Brain pericyte (primary cell): Measurements from ENCODE around the gene AZGP1.
A peak's percentile ranks its signal among the peaks of the same experiment; 100 is the strongest.
"Not testable (repeated sequence)": the region's sequence is repeated elsewhere in the genome, so short reads cannot be mapped to it uniquely, and the experiment has no call there.

Experiments used
- DNase-seq: peaks from one replicate; pipeline ENCODE4 v3.0.0-alpha.2; 2012; ENCODE audit warnings: low read depth, low spot score

The AZGP1 gene

DNA sequence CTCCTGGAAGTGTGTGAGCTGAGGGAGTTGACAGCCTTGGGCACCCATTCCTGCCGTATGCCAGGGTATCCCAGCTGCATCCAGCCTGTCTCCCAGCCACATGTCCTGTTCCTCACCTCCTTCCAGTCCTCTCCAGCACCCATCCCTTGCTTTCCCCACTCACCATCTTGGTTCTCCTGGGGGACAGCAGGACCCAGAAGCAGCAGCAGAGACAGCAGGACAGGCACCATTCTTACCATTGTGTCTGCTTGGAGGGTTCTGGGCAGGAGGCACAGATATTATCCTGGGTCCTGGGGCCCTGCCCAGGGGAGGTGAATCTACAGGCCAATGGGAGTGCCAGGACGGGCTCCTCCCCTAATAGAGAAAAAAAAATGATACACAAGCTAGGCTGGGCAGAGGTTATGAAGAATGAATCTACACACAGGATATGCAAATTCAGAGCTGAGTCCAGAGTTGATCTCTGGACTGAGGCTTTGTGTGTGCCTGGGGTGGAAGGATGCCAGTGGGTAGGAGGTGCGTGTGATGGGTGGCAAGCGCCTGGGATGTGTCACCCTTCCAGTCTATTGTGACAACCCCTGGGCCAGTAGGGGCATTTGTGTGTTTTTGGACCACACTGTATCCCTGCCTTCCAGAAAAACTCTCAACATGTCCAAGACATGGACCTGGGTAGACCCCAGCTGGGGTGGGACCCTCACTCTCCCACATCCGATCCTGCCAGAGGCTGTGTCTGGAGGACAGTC, at the start of gene AZGP1:
Gene AZGP1 (minus strand): TSS at position 250 of the 740 bp plus-strand sequence. CDS start 11 bp downstream, at position 239.
- no peak for DNase-seq

- no peak for DNase-seq
These were observed 48.3 kb upstream of the AZGP1 start for GRCh38 chr7:100024020-100024619.

GRCh38 chr7:100023526-100023925, 47.7 kb upstream of the AZGP1 start:
- DNase-seq, result no peak

- DNase-seq, result no peak
These were observed 46.8 kb upstream of the AZGP1 start for GRCh38 chr7:100022621-100023020.

GRCh38 chr7:100021297-100021696, 45.5 kb upstream of the AZGP1 start:
- DNase-seq, result no peak

DNA sequence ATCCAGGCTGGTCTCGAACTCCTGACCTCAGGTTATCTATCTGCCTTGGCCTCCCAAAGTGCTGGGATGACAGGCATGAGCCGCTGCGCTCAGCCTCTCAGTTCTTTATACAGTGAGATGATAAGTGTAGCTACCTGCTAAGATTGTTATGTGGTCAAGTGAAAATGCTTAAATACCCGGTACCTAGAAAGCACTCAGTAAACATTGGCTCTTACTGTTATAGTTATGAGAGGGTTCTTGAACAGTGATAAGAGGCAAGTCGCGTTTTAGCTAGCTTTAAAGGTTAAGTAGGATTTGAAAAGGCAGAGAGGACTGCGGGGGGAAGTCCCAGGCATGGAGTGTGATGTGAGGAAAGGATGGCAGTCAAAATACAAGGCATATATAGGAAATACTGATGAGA, 44.1 kb upstream of the AZGP1 start:
- no peak for DNase-seq

GRCh38 chr7:100017875-100018274, 42.0 kb upstream of the AZGP1 start:
- no peak for DNase-seq

GRCh38 chr7:100017300-100017699, 41.5 kb upstream of the AZGP1 start:
- DNase-seq, result no peak

GRCh38 chr7:100016215-100016901, 40.5 kb upstream of the AZGP1 start:
- DNase-seq, result no peak

DNA sequence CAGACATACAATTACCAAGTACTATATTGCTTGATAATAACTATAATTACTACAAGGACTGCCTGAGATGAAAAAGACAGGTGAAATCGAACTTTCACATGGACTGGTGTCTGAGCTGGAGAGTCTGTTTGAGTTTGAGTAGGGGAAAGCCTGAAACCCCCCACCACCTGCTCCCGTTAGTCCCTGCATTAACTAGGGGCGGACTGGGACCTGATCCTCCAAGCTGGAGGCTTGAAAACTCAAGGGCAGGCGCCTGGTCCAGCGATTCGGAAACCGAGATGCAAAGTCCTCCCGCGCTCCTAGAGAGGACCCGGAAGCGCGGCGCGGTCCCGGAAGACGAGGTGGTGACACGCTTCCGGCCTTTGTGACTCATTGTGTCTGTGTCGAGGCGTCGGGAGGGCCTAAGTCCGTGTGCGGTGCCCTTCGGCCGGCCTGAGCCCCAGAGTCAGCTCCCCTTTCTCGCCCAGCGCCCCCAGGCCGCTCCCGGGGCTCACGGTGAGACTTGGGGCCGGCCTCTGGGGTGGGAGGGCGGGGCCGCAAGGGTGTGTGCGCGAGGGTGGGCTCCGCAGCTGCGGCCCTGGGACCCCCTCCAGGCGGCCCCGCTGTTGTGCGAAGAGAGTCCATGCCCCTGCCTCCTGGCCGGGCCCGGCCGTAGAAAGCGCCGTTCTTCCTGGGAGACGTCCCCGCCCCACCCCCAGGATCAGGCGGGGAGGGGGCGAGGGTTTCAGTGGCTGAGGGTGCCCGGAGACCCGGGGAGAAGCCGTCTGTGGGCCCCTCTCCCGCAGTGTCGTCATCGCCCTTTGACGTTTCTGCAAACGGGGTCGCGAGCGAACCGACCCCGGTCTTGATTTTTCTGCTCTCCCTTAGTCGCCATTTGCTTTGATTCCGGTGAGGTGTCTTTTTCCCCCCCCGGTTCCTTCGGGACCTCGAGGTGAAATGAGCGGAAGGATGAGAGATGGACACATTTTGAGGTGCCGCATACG, 39.7 kb upstream of the AZGP1 start, which contains the start of gene ZKSCAN1:
Gene ZKSCAN1 (plus strand): TSS at position 365 of the 983 bp plus-strand sequence. CDS start 7,911 bp downstream, outside the sequence.
- peak; percentile 69 for DNase-seq

- no peak for DNase-seq
These were observed 37.5 kb upstream of the AZGP1 start for GRCh38 chr7:100013328-100013676.

DNA sequence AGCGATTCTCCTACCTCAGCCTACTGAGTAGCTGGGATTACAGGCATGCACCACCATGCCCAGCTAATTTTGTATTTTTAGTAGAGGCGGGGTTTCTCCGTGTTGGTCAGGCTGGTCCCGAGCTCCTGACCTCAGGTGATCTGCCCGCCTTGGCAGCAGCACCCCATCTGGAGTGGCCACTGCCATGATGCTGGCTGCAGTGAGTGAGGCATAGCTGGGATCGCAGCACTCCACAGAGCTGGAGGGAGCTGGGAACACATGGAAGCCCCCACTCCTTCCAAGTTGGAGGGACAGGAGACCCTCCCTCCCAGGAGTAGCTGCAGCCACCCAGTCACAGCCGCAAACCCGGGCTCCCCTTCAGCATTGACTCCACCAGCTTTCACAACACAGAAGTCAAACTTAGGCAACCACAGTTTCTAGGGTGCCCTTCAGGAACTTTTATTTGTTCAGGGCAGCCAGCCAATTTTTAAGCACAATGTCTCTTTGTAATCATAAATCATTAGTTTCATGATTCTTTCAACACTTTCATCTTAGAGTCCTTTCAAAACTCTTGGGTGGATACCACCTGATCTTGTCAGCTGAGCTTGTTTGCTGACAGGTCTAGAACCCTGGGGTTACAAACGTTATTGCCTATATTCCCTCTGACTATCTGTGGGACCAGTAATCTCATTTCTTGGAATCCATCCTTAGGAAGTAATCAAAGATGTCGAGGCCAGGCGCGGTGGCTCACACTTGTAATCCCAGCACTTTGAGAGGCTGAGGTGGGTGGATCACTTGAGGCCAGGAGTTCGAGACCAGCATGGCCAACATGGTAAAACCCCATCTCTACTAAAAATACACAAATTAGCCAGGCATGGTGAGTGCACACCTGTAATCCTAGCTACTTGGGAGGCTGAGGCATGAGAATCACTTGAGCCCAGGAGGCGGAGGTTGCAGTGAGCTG, 36.8 kb upstream of the AZGP1 start:
- DNase-seq, result not testable (repeated sequence)

DNA sequence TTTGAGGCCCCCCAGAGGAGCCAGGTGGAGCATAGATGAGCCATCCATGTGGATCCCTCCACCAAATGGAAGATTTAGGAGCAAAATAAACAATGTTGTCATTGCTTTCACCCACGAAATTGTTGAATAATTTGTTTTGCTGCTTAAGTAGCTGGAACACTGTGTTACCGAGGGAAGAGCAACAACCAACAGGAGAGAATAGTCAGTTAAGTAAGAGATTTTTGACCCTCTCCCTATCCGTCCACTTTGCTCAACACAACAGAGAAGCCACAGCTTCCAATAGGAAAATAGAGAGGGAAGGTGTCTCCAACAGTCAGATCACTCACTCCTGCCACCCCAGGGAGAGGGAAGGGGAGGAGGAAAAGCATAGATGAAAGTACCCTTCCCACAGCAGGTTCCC, 35.7 kb upstream of the AZGP1 start:
- no peak for DNase-seq

DNA sequence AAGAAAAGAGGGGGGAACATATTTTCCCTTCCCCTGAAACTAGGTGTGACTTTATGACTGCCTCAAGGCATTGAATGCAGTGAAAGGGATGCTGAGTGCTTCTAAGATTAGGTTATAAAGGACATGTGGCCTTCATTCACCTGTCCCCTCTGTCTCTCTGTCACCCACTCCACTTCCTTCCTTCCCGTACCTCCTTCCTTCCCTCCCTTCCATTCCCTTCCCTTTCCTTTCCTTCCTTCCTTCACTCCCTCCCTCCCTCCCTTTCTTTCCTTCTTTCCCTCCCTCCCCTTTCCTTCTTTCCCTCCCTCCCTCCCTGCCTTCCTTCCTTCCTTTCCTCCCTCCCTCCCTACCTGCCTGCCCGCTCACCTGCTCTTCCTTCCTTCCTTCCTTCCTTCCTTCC, 35.1 kb upstream of the AZGP1 start:
- DNase-seq, result no peak

- not testable (repeated sequence) for DNase-seq
These were observed 34.1 kb upstream of the AZGP1 start for GRCh38 chr7:100009952-100010351.

GRCh38 chr7:100008525-100008924, 32.7 kb upstream of the AZGP1 start:
- DNase-seq, result no peak

- no peak for DNase-seq
These were observed 32.1 kb upstream of the AZGP1 start for GRCh38 chr7:100007887-100008286.

GRCh38 chr7:100003711-100004661, 28.2 kb upstream of the AZGP1 start:
- DNase-seq, result peak; percentile 80

- DNase-seq, result no peak
These were observed 24.4 kb upstream of the AZGP1 start for GRCh38 chr7:100000239-100000638.
